ENCODE results near the gene CATSPER1. TPM values are rescaled to one million over a fixed set of nuclear protein-coding genes. Genes with fewer than 3 reads are reported as not detected.

The CATSPER1 gene
- total and polyA plus RNA-seq, 2 of the 13 experiments (the other 11 are each of a cell fraction or from before 2014, with no cell fraction given): 0.17 TPM; not detected in 1

DNA sequence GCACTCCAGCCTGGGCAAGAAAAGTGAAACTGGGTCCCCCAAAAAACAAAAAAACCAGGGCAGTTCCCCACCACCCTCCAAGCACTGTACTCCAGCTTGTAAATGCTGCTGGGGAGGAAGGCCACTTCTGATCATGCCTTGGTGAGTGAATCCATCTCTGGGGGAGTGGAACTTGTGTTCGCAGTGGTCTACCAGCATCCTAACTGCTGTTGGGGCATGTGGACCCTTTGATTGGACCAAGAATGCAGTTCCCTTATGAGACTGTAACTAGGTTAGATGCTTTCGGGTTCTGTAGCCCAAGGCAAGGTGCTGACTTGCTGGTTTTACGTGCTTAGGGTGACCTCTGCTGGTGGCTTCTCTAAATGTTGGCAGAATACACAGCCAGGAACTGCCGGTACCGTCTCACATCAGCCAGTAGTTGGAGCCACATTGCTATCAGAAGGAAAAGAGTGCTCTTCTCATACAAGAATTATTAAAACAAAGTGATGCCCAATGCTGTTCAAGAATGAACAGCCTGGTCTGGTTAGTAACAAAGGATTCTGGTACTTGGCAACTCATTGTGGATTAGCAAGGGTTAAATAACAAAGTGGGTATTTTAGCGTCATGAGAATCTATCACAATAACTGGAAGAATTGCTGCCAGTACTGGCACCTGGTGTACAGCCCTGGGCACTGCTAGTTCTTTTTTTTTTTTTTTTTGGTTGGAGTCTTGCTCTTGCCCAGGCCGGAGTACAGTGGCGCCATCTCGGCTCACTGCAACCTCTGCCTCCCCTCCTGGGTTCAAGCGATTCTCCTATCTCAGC is 37.3 kb downstream of the CATSPER1 start (continued):
- TF ChIP-seq, protein P1, sequence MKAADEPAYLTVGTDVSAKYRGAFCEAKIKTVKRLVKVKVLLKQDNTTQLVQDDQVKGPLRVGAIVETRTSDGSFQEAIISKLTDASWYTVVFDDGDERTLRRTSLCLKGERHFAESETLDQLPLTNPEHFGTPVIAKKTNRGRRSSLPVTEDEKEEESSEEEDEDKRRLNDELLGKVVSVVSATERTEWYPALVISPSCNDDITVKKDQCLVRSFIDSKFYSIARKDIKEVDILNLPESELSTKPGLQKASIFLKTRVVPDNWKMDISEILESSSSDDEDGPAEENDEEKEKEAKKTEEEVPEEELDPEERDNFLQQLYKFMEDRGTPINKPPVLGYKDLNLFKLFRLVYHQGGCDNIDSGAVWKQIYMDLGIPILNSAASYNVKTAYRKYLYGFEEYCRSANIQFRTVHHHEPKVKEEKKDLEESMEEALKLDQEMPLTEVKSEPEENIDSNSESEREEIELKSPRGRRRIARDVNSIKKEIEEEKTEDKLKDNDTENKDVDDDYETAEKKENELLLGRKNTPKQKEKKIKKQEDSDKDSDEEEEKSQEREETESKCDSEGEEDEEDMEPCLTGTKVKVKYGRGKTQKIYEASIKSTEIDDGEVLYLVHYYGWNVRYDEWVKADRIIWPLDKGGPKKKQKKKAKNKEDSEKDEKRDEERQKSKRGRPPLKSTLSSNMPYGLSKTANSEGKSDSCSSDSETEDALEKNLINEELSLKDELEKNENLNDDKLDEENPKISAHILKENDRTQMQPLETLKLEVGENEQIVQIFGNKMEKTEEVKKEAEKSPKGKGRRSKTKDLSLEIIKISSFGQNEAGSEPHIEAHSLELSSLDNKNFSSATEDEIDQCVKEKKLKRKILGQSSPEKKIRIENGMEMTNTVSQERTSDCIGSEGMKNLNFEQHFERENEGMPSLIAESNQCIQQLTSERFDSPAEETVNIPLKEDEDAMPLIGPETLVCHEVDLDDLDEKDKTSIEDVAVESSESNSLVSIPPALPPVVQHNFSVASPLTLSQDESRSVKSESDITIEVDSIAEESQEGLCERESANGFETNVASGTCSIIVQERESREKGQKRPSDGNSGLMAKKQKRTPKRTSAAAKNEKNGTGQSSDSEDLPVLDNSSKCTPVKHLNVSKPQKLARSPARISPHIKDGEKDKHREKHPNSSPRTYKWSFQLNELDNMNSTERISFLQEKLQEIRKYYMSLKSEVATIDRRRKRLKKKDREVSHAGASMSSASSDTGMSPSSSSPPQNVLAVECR (CRISPR knock-in tag; IDR thresholded peaks at IDR 0.05; ENCODE audit: borderline replicate concordance): no peak; the same call in 1 of the 2 replicates
- TF ChIP-seq RFX5 (IDR thresholded peaks at IDR 0.05; ENCODE audit: low read depth, low read length) (0 out of 2 replicates have a peak, but pooled peaks have one; percentile 24), ZFP41 (CRISPR knock-in tag; IDR thresholded peaks at IDR 0.05; ENCODE audit: borderline replicate concordance) (no peak), ESRRA (CRISPR knock-in tag; IDR thresholded peaks at IDR 0.05; ENCODE audit: low read depth) (no peak), ZNF329 (CRISPR knock-in tag; IDR thresholded peaks at IDR 0.05; ENCODE audit: low read depth) (no peak), KLF11 (CRISPR knock-in tag; IDR thresholded peaks at IDR 0.05) (no peak), FOXA3 (CRISPR knock-in tag; IDR thresholded peaks at IDR 0.05) (peak; percentile 64; the same call in 1 of the 2 replicates), MATR3 (CRISPR knock-in tag; IDR thresholded peaks at IDR 0.05) (no peak), SOX13 (IDR thresholded peaks at IDR 0.05) (no peak), SOX13 (CRISPR knock-in tag; conservative IDR thresholded peaks at IDR 0.05 in 1 of 2, IDR thresholded peaks at IDR 0.05 in 1 of 2) (no peak), NFKBIZ (CRISPR knock-in tag; IDR thresholded peaks at IDR 0.05) (no peak), KDM5A (IDR thresholded peaks at IDR 0.05; ENCODE audit: borderline replicate concordance, low read length) (peak; percentile 39; the same call in 1 of the 2 replicates), JUN (CRISPR knock-in tag; IDR thresholded peaks at IDR 0.05) (no peak)
- TF ChIP-seq, protein P2, sequence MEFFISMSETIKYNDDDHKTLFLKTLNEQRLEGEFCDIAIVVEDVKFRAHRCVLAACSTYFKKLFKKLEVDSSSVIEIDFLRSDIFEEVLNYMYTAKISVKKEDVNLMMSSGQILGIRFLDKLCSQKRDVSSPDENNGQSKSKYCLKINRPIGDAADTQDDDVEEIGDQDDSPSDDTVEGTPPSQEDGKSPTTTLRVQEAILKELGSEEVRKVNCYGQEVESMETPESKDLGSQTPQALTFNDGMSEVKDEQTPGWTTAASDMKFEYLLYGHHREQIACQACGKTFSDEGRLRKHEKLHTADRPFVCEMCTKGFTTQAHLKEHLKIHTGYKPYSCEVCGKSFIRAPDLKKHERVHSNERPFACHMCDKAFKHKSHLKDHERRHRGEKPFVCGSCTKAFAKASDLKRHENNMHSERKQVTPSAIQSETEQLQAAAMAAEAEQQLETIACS (CRISPR knock-in tag; IDR thresholded peaks at IDR 0.05): no peak
- TF ChIP-seq, protein P3, sequence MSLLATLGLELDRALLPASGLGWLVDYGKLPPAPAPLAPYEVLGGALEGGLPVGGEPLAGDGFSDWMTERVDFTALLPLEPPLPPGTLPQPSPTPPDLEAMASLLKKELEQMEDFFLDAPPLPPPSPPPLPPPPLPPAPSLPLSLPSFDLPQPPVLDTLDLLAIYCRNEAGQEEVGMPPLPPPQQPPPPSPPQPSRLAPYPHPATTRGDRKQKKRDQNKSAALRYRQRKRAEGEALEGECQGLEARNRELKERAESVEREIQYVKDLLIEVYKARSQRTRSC (CRISPR knock-in tag; IDR thresholded peaks at IDR 0.05; ENCODE audit: low read depth): no peak
- TF ChIP-seq, protein P4, sequence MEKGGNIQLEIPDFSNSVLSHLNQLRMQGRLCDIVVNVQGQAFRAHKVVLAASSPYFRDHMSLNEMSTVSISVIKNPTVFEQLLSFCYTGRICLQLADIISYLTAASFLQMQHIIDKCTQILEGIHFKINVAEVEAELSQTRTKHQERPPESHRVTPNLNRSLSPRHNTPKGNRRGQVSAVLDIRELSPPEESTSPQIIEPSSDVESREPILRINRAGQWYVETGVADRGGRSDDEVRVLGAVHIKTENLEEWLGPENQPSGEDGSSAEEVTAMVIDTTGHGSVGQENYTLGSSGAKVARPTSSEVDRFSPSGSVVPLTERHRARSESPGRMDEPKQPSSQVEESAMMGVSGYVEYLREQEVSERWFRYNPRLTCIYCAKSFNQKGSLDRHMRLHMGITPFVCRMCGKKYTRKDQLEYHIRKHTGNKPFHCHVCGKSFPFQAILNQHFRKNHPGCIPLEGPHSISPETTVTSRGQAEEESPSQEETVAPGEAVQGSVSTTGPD (CRISPR knock-in tag; IDR thresholded peaks at IDR 0.05): no peak
- TF ChIP-seq, protein P5, sequence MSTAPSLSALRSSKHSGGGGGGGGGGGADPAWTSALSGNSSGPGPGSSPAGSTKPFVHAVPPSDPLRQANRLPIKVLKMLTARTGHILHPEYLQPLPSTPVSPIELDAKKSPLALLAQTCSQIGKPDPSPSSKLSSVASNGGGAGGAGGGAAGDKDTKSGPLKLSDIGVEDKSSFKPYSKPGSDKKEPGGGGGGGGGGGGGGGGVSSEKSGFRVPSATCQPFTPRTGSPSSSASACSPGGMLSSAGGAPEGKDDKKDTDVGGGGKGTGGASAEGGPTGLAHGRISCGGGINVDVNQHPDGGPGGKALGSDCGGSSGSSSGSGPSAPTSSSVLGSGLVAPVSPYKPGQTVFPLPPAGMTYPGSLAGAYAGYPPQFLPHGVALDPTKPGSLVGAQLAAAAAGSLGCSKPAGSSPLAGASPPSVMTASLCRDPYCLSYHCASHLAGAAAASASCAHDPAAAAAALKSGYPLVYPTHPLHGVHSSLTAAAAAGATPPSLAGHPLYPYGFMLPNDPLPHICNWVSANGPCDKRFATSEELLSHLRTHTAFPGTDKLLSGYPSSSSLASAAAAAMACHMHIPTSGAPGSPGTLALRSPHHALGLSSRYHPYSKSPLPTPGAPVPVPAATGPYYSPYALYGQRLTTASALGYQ (CRISPR knock-in tag; IDR thresholded peaks at IDR 0.05): no peak
